H9 (cell line): ENCODE data around the gene COL11A1. TPM values are rescaled to one million over a fixed set of nuclear protein-coding genes. Genes with fewer than 3 reads are reported as not detected.

Experiments
- DNase-seq: peaks from one replicate; pipeline ENCODE4 v3.0.0-alpha.2; 2017
- H2AFZ ChIP-seq: one replicate; pipeline ENCODE4 v1.6.1; 2013; ENCODE audit warnings: mild to moderate bottlenecking, low read length, control low read depth, moderate library complexity
- H2AK5ac ChIP-seq: 2 replicates; pipeline ENCODE4 v1.6.1; 2013; ENCODE audit warnings: low read length, control low read depth, mixed read lengths; ENCODE audit not compliant: insufficient read length
- H2BK120ac ChIP-seq: one replicate; pipeline ENCODE4 v1.6.1; 2013; ENCODE audit warnings: low read depth, mild to moderate bottlenecking, low read length, control low read depth, inconsistent platforms; ENCODE audit not compliant: poor library complexity, severe bottlenecking
- H2BK12ac ChIP-seq: 2 replicates; pipeline ENCODE4 v1.6.1; 2013; ENCODE audit warnings: low read length, control low read depth, mixed read lengths, low read depth; ENCODE audit not compliant: insufficient read length
- H2BK15ac ChIP-seq: 2 replicates; pipeline ENCODE4 v1.6.1; 2013; ENCODE audit warnings: low read depth, low read length, control low read depth
- H2BK20ac ChIP-seq: one replicate; pipeline ENCODE4 v1.6.1; 2013; ENCODE audit warnings: low read depth, mild to moderate bottlenecking, low read length, control low read depth, inconsistent platforms; ENCODE audit not compliant: poor library complexity, severe bottlenecking
- H2BK5ac ChIP-seq: 2 replicates; pipeline ENCODE4 v1.6.1; 2013; ENCODE audit warnings: low read length, control low read depth, mixed read lengths; ENCODE audit not compliant: insufficient read length
- H3K14ac ChIP-seq: 2 replicates; pipeline ENCODE4 v1.6.1; 2013; ENCODE audit warnings: low read length, control low read depth; ENCODE audit not compliant: insufficient read depth
- H3K18ac ChIP-seq: 2 replicates; pipeline ENCODE4 v1.6.1; 2013; ENCODE audit warnings: low read depth, mild to moderate bottlenecking, mixed read lengths, low read length, control low read depth; ENCODE audit not compliant: insufficient read length
- H3K23ac ChIP-seq: 2 replicates; pipeline ENCODE4 v1.6.1; 2013; ENCODE audit warnings: low read length, control low read depth, mixed read lengths, low read depth; ENCODE audit not compliant: insufficient read length
- H3K23me2 ChIP-seq: 2 replicates; pipeline ENCODE4 v1.6.1; 2013; ENCODE audit warnings: low read depth, mild to moderate bottlenecking, mixed read lengths, low read length, control low read depth; ENCODE audit not compliant: insufficient read length, poor library complexity, severe bottlenecking
- H3K27ac ChIP-seq: 2 replicates; pipeline ENCODE4 v1.5.1; 2013; ENCODE audit warnings: low read length, control low read depth, mixed read lengths, low read depth; ENCODE audit not compliant: insufficient read length
- H3K27me3 ChIP-seq: 2 replicates; pipeline ENCODE4 v1.6.1; 2013; ENCODE audit warnings: low read length, control low read depth, inconsistent platforms; ENCODE audit not compliant: insufficient read depth
- H3K4ac ChIP-seq: 2 replicates; pipeline ENCODE4 v1.6.1; 2013; ENCODE audit warnings: low read depth, mild to moderate bottlenecking, control low read depth, inconsistent platforms, low read length, moderate library complexity
- H3K4me1 ChIP-seq: 2 replicates; pipeline ENCODE4 v1.6.1; 2013; ENCODE audit warnings: low read length, control low read depth, inconsistent platforms; ENCODE audit not compliant: insufficient read depth
- H3K4me2 ChIP-seq: 2 replicates; pipeline ENCODE4 v1.6.1; 2013; ENCODE audit warnings: low read length, control low read depth, mixed read lengths; ENCODE audit not compliant: insufficient read length, insufficient read depth
- H3K56ac ChIP-seq: 2 replicates; pipeline ENCODE4 v1.6.1; 2013; ENCODE audit warnings: low read depth, mild to moderate bottlenecking, mixed read lengths, low read length, control low read depth; ENCODE audit not compliant: insufficient read length
- H3K79me1 ChIP-seq: 2 replicates; pipeline ENCODE4 v1.6.1; 2013; ENCODE audit warnings: low read depth, mild to moderate bottlenecking, moderate library complexity, low read length, control low read depth, inconsistent platforms; ENCODE audit not compliant: insufficient read depth, poor library complexity, severe bottlenecking
- H3K79me2 ChIP-seq: 2 replicates; pipeline ENCODE4 v1.6.1; 2013; ENCODE audit warnings: low read length, control low read depth, inconsistent platforms; ENCODE audit not compliant: insufficient read depth
- H3K9ac ChIP-seq: 2 replicates; pipeline ENCODE4 v1.6.1; 2013; ENCODE audit warnings: low read length, control low read depth, mixed read lengths; ENCODE audit not compliant: insufficient read length; ENCODE audit errors: extremely low read depth
- H3K9me3 ChIP-seq: one replicate; pipeline ENCODE4 v1.6.1; 2013; ENCODE audit warnings: low read depth, low read length, inconsistent platforms; ENCODE audit not compliant: control insufficient read depth
- H3T11ph ChIP-seq: one replicate; pipeline ENCODE4 v1.6.1; 2013; ENCODE audit warnings: mild to moderate bottlenecking, low read length, control low read depth, inconsistent platforms
- H4K20me1 ChIP-seq: one replicate; pipeline ENCODE4 v1.6.1; 2013; ENCODE audit not compliant: control insufficient read depth, insufficient read length, insufficient read depth
- H4K5ac ChIP-seq: 2 replicates; pipeline ENCODE4 v1.6.1; 2013; ENCODE audit warnings: low read depth, mild to moderate bottlenecking, mixed read lengths, low read length, control low read depth; ENCODE audit not compliant: insufficient read length
- H4K8ac ChIP-seq: replicated peaks from 2 replicates; pipeline ENCODE4 v1.6.1; 2013; ENCODE audit warnings: low read length, control low read depth, mixed read lengths, low read depth; ENCODE audit not compliant: insufficient read length
- H4K91ac ChIP-seq: 2 replicates; pipeline ENCODE4 v1.6.1; 2013; ENCODE audit warnings: low read depth, mild to moderate bottlenecking, moderate library complexity, mixed read lengths, low read length, control low read depth; ENCODE audit not compliant: insufficient read length
- H3K27ac Mint-ChIP-seq, 3 experiments: 2 replicates in 2 of 3; 3 replicates in 1 of 3; pipeline ENCODE4 v1.8.0; 2020 to 2021; ENCODE audit warnings: mixed read lengths in 3 of 3, mild to moderate bottlenecking in 1 of 3, moderate library complexity in 1 of 3
- H3K27me3 Mint-ChIP-seq: 2 replicates; pipeline ENCODE4 v1.8.0; 2021; ENCODE audit warnings: low read depth, mild to moderate bottlenecking, moderate library complexity, mixed read lengths
- H3K36me3 Mint-ChIP-seq, 3 experiments: 2 replicates in 2 of 3; 3 replicates in 1 of 3; pipeline ENCODE4 v1.8.0; 2020 to 2021; ENCODE audit warnings: low read depth in 3 of 3, mixed read lengths in 3 of 3; ENCODE audit not compliant: insufficient read depth in 1 of 3
- H3K4me1 Mint-ChIP-seq, 2 experiments: 2 replicates each; pipeline ENCODE4 v1.8.0; 2020; ENCODE audit warnings: mixed read lengths in 2 of 2
- H3K4me3 Mint-ChIP-seq, 2 experiments: 2 replicates in 1 of 2; 3 replicates in 1 of 2; pipeline ENCODE4 v1.8.0; 2020 to 2021; ENCODE audit warnings: mild to moderate bottlenecking in 2 of 2, mixed read lengths in 2 of 2, moderate library complexity in 1 of 2
- H3K9me3 Mint-ChIP-seq, 2 experiments: 2 replicates in 1 of 2; 3 replicates in 1 of 2; pipeline ENCODE4 v1.8.0; 2020; ENCODE audit warnings: mild to moderate bottlenecking in 2 of 2, mixed read lengths in 2 of 2, moderate library complexity in 1 of 2
- WGBS: extraction: QIAGEN DNeasy Blood & Tissue Kit; methylation state at CpG from one replicate; pipeline ENCODE4 v1.1.7; 2013; ENCODE audit warnings: missing lambda C conversion rate, low lambda C conversion rate, mixed read lengths; ENCODE audit not compliant: insufficient read length; ENCODE audit errors: extremely low coverage; 5-methylcytosine and 5-hydroxymethylcytosine counted together
- total RNA-seq: library from RNA; stranded (reverse); gene quantifications from 2 replicates; pipeline ENCODE4 v1.2.1, GENCODE V29; 2021
- TF ChIP-seq, protein P1 (sequence below): fragments of 200-600 bp; sonication (generic); conservative IDR thresholded peaks from 3 replicates; pipeline ENCODE4 v1.8.0; 2021; ENCODE audit warnings: antibody characterized with exemption, mild to moderate bottlenecking

Gene COL11A1
- total RNA-seq, 1 experiment from 2014 or later = 7.5 TPM

DNA sequence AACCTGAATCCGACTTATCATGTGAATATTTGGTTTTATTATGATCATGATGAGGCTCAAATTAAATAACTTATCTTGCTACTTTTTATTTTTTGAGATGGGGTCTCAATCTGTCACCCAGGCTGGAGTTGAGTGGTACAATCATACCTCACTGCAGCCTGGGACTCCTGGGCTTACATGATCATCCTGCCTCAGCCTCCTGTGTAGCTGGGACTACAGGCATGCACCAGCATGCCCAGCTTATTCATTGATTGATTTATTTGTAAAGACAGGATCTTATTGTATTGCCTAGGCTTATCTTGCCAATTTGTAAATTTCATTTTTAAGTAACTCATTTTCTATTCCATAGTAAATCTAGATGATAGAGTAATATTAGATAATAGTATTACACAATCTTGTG lies 84.3 kb downstream of the COL11A1 start:
- Histone ChIP-seq H3K23ac (no peak overlapping the region), H3K4me1 (no peaks in the 10 kb centered on the region), H2BK5ac (no peak overlapping the region), H2AK5ac (no peak overlapping the region), H3K79me1 (no peaks in the 10 kb centered on the region), H2AFZ (no peak overlapping the region), H3K18ac (no peak overlapping the region), H3K27me3 (no peaks in the 10 kb centered on the region), H2BK12ac (no peak overlapping the region), H2BK15ac (no peak overlapping the region), H3K9me3 (no peaks in the 10 kb centered on the region), H4K5ac (no peak overlapping the region), H3K4ac (no peak overlapping the region), H3K56ac (no peak overlapping the region), H3K9ac (no peak overlapping the region), H3K4me2 (no peak overlapping the region), H3K79me2 (no peaks in the 10 kb centered on the region), H4K91ac (no peak overlapping the region), H3K14ac (no peak overlapping the region), H4K8ac (no peak overlapping the region), H2BK120ac (no peak overlapping the region), H3K23me2 (no peaks in the 10 kb centered on the region), H3K27ac (no peak overlapping the region), H4K20me1 (no peaks in the 10 kb centered on the region), H3T11ph (no peak overlapping the region), H2BK20ac (no peak overlapping the region)
- Mint-ChIP-seq H3K27ac (no peak overlapping the region), H3K36me3 (peaks cover 0 to 2% (median 2%) of the 10 kb centered on the region in 3 experiments; a peak in 1 of 7 replicates), H3K9me3 (no peaks in the 10 kb centered on the region), H3K4me3 (no peak overlapping the region), H3K27me3 (no peaks in the 10 kb centered on the region), H3K4me1 (peaks cover 7 to 8% of the 10 kb centered on the region in 2 experiments)
- WGBS = no CpG with 5 or more reads among the region's 1 CpG
- DNase-seq = no peak
- TF ChIP-seq, protein P1, sequence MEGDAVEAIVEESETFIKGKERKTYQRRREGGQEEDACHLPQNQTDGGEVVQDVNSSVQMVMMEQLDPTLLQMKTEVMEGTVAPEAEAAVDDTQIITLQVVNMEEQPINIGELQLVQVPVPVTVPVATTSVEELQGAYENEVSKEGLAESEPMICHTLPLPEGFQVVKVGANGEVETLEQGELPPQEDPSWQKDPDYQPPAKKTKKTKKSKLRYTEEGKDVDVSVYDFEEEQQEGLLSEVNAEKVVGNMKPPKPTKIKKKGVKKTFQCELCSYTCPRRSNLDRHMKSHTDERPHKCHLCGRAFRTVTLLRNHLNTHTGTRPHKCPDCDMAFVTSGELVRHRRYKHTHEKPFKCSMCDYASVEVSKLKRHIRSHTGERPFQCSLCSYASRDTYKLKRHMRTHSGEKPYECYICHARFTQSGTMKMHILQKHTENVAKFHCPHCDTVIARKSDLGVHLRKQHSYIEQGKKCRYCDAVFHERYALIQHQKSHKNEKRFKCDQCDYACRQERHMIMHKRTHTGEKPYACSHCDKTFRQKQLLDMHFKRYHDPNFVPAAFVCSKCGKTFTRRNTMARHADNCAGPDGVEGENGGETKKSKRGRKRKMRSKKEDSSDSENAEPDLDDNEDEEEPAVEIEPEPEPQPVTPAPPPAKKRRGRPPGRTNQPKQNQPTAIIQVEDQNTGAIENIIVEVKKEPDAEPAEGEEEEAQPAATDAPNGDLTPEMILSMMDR = no peak
